MV-4-11 (cell line): ENCODE results near the gene DENND2A.
A peak's percentile ranks its signal among the peaks of the same experiment; 100 is the strongest.
"Not testable (repeated sequence)": the region's sequence is repeated elsewhere in the genome, so short reads cannot be mapped to it uniquely, and the experiment has no call there.

Experiments
- DNase-seq: peaks from one replicate; lab custom pipeline; 2025; lab: John Stamatoyannopoulos, UW

Gene DENND2A

GRCh38 chr7:140646931-140647647 is 6.5 kb upstream of the DENND2A start:
- no peak for DNase-seq

DNA sequence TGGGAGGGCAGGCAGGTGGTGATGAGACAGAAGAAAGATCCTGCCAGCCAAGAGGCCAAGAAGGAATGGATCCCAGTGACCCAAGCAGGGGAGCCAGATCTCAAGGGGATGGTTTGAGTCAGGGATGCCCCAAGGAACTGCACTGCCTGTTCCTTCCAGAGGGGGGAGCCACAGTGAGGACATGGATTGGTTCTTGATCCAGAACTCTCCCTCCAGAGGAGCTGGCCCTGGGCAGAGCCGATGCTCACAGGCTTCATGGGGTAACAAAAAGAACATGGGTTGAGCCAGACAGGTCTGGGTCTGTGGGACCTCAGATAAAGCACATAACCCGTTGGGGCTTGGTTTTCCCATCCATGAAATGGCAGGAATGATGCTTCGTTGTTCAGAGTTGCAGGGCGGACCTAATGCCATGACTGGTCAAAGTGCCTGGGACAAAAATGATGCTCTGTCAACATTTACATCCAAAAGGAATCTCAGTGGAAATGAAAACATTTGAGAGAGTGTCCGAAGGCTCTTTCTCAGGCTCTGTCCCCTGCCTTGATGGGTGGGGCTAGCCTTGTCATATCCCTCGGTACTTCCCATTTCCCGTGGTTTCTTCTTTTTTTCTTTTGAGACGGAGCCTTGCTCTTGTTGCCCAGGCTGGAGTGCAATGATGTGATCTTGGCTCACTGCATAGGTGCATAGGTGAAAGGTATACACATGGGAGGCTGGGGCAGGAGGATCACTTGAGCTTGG is 4.7 kb upstream of the DENND2A start:
- no peak for DNase-seq

DNA sequence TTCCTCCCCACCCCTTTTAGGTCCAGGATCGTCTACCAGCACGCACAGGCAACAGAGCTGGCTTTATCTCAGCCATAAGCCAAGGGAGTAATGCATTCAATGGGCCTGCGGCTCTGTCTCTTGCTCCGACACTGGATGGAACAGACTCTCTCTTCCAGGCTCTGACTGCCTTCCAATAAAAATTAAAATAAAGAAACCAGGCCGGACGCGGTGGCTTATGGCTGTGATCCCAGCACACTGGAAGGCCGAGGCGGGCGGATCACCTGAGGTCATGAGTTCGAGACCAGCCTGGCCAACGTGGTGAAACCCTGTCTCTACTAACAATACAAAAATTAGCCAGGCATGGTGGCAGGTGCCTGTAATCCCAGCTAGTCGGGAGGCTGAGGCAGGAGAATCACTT is 4.1 kb upstream of the DENND2A start:
- not testable (repeated sequence) for DNase-seq

DNA sequence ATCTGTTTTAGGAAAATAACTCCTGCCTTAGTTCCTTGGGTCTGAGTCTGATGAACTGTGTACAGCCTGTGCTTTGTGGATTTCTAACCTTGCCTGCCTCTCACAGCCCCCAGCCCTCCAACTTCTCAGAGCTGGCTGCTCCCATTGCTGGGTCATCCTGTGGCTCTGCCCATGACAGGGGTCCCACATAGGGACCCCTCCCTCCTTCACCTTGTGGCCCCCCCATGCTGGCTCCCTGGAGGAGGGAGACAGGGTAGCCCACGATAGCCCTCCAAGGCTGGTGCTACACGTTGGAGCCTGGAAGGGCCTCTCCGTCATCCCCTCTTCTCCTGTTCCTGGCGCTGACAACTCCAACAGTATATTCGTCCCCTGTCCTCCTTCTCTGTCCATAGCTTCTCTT is 2.8 kb upstream of the DENND2A start:
- DNase-seq, result no peak

DNA sequence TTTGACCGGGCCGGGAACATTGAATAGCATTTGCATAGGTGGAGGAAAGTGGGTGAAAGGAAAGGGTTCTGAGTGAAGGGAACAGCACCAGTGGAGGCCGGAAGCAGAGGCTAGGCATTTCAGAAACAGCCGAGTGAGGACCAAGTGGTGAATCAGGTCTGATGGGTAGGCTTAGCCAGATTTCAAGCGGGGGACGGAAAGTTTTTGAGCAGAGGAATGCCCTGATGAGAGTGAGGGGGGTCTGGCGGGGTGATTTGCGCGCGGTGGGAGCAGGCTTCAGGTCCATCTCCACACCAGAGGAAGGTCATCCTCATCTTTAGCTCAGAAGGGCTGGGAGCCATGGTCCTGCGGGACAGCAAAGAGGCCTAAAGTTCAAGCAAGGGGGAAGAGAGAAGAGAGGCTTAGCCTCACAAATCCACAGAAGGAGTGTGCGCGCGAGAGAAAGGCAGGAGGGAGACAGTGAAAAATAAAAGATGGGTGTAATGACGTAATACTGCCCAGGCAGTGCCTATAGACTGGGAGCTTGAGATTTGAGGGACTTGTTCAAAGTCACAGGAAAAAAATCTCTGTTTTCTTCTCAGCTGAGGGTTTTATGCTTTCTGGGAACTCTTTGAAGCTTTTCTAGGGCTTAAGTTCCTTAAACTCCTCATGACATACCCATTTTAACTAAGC is 1.0 kb upstream of the DENND2A start:
- DNase-seq, result no peak

DNA sequence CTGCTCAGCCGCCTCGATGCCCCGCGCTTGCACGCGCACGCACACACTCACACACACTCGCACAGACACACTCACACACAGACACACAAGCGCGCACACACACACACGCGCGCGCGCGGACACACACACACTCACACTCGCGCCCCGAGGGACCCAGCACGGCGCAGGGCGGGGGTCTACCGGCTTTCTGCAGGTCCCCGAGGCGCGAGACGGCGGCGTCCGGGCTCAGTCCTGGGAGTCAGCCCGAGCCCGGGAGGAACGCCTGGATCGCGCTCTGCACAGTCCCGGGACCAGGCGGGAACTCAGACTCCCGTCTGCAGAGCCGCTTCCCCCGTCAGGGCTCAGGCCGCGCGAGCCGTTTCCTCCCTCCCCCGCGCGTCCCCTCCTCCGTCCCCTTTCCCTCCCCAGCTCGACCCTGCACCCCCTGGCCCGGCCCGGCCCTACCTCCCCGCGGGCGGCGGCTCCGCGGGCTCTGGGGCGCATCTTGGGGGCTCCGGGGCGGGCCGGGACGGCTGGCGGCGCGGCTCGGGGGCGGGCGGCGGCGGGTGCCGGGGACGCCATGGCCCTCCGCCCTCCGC is 464 bp downstream of the DENND2A start:
- no peak for DNase-seq

- DNase-seq, result peak; percentile 33
Observed at GRCh38 chr7:140639366-140640053, 1.1 kb downstream of the DENND2A start.

GRCh38 chr7:140638173-140638791 is 2.3 kb downstream of the DENND2A start:
- no peak for DNase-seq

DNA sequence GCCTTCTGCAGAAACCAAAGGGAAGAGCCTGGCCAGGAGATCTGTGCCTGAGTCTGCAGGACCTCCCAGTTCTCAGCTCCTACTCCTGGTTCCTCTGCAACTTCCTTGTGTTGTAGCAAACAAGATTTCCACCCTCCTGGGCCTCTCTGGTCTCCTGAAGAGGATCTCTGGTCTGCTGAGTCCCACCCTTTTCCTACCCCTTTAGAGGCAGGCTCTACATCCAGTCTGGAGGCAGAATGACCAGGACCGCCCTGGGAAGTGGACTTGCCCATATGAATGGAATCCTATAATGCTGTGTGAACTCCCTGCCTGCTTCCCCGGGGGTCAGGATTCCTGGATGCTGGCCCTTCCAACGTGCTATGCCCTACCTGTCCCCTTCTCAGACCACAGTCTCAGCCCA is 3.2 kb downstream of the DENND2A start:
- no peak for DNase-seq

GRCh38 chr7:140635816-140636215 is 4.8 kb downstream of the DENND2A start:
- DNase-seq, result no peak

GRCh38 chr7:140635345-140635744 is 5.3 kb downstream of the DENND2A start:
- DNase-seq, result no peak

DNA sequence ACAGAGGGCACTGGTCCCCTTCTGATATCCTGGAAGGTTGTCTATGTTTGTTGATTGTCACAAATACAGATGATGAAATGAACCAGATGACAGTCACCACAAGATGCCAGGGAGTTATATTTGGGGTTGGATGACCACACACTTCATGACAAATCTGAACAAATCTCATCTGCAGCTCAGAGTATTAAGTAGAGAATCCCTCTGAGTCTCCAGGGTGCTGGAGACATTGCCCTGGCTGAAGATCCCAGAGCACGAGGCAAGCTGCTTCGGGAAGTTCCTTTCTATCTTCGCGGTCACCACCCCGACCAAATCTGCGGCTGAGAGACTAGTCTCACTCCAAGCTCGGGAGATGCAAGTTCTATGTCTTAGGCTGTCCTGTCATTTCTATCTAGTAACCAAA is 9.0 kb downstream of the DENND2A start:
- no peak for DNase-seq

- no peak for DNase-seq
Observed at GRCh38 chr7:140631021-140631420, 9.6 kb downstream of the DENND2A start.

GRCh38 chr7:140625908-140626868 is 14.4 kb downstream of the DENND2A start:
- DNase-seq, result no peak

GRCh38 chr7:140625192-140625558 is 15.4 kb downstream of the DENND2A start:
- not testable (repeated sequence) for DNase-seq

DNA sequence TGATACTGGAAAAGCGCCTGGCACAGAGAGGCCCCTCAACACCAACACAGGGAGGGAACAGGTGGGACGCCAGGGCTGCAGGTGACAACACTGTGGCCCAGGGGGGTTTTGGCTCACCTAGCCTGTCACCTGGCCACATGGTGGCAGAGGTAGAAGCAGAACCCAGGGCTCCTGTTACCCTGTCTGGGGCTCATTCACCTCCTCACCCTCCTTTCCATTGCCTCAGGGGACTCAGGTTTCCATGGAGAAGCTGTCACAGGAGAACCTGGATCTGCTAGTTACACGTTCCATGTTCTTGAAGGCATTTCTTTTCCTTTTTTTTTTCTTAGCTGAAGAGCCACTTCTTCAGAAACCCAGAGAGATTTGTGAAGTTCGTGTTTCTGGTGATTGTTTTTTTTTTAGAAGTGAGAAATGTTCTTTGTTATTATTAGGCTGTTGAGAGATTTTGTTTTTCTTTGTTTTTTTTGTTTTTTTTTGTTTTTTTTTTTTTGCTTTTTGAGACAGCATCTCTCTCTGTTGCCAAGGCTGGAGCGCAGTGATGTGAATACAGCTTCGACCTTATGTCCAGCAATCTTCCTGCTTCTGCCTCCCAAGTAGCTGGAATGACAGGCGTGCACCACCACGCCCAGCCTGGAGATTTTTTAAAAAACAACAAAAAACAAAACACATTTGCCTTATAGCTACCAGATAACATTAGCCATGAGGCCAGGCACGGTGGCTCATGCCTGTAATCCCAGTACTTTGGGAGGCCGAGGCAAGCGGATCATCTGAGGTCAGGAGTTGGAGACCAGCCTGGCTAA is 16.0 kb downstream of the DENND2A start:
- DNase-seq, result no peak

DNA sequence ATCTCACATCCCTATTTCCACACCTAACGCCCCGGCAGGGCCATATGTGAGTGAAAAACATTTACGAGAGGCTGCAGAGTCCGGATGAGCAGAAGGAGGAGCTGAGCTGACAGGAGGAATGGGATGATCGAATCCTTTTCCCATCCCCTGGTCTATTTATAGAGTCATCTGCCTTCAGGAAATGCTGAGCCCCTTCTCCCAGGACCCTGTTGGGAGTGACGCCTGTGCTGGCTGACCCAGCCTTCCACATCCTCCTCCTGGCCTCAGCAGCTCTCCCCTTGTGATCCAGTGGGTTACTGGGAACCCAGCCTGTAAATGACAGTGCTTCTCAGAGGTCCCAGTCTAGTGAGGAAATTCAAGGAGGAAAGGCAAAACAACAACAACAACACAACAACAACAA is 16.6 kb downstream of the DENND2A start:
- no peak for DNase-seq

DNA sequence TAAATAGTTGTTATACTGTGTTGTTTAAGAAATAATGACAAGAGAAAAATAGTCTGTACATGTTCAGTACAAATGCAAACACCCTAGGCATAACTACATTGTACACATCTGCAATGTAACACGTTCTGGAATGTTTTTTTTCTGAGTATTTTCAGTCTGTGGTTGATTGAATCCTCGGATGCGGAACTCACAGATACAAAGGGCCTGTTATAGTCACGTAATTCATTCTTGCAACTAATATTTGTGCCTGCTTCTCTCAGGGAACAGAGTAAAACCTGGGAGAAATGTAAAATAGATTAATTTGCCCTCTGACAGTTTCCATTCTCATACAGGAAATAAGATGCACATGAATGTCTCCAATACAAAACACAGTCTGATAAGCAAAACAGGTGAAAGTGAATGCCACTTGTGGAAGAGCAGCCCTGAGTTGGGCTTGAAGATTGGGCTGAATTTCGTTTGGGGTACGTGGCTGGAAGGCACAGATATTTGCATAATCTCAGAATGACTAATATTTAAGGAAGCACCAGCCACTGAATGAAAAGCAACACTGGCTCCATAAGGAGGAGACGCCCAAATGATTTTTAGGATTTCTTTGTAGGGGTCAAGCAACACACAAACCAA is 19.1 kb downstream of the DENND2A start:
- DNase-seq, result no peak

DNA sequence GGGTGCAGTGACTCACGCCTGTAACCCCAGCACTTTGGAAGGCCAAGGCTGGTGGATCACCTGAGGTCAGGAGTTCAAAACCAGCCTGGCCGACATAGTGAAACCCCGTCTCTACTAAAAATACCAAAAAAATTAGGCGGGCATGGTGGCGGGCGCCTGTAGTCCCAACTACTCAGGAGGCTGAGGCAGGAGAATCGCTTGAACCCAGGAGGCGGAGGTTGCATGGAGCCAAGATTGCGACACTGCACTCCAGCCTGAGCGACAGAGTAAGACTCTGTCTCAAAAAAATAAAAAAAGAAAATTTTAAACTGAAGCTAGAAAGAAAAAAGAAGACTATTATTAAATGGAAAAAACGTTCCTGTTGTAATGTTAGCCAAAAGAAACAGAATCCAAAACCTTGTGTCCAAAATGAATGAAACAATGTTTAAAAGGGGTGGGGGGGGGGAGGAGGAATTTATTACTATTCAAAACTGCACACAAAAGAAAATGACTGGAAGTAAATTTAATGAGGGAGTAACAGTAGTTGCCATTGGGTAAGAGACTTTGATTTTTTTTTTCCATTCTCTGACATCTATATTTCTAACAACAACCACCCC is 20.6 kb downstream of the DENND2A start:
- DNase-seq, result not testable (repeated sequence)
